Measurements from ENCODE around the gene ARHGAP25. TPM values are rescaled to one million over a fixed set of nuclear protein-coding genes. Genes with fewer than 3 reads are reported as not detected.

The ARHGAP25 gene
- total RNA-seq, 1 donor from 2014 or later, result 156 TPM

GRCh38 chr2:68764041-68764805, 29.6 kb downstream of the ARHGAP25 start:
- intact Hi-C loops (cut with micrococcal nuclease), result loop anchor here (10.0 kb wide), 2 partner anchors 509 to 881 kb away; partner anchors contain the start of genes AAK1 and PPP3R1

- intact Hi-C loops (cut with micrococcal nuclease), result loop anchor here (5.0 to 10.0 kb wide), 3 partner anchors 378 to 880 kb away; partner anchors contain the start of genes AAK1 and PPP3R1
Measured at GRCh38 chr2:68764806-68765311, 30.2 kb downstream of the ARHGAP25 start.

GRCh38 chr2:68765739-68766375, 31.2 kb downstream of the ARHGAP25 start:
- intact Hi-C loops (cut with micrococcal nuclease), result loop anchor here (1.0 to 10.0 kb wide), 12 partner anchors 8 to 879 kb away; partner anchors contain the start of genes AAK1, APLF, ARHGAP25 and FBXO48

- intact Hi-C loops (cut with micrococcal nuclease), result loop anchor here (1.0 to 10.0 kb wide), 12 partner anchors 8 to 878 kb away; partner anchors contain the start of genes AAK1, APLF, ARHGAP25 and FBXO48
Measured at GRCh38 chr2:68766376-68766845, 31.8 kb downstream of the ARHGAP25 start.

GRCh38 chr2:68767031-68767961, 32.7 kb downstream of the ARHGAP25 start:
- intact Hi-C loops (cut with micrococcal nuclease), result loop anchor here (1.0 to 10.0 kb wide), 7 partner anchors 14 to 878 kb away; partner anchors contain the start of genes AAK1 and PPP3R1

GRCh38 chr2:68767996-68768395, 33.4 kb downstream of the ARHGAP25 start:
- intact Hi-C loops (cut with micrococcal nuclease), result loop anchor here (1.0 to 10.0 kb wide), 7 partner anchors 15 to 877 kb away; partner anchors contain the start of genes AAK1 and PPP3R1

- intact Hi-C loops (cut with micrococcal nuclease), result loop anchor here (5.0 to 10.0 kb wide), 3 partner anchors 381 to 876 kb away; partner anchors contain the start of genes AAK1 and PPP3R1
Measured at GRCh38 chr2:68768461-68768860, 33.9 kb downstream of the ARHGAP25 start.

- intact Hi-C loops (cut with micrococcal nuclease), result loop anchor here (5.0 to 10.0 kb wide), 3 partner anchors 382 to 876 kb away; partner anchors contain the start of genes AAK1 and PPP3R1
Measured at GRCh38 chr2:68768951-68769350, 34.3 kb downstream of the ARHGAP25 start.

- intact Hi-C loops (cut with micrococcal nuclease), result loop anchor here (5.0 to 10.0 kb wide), 3 partner anchors 382 to 875 kb away; partner anchors contain the start of genes AAK1 and PPP3R1
Measured at GRCh38 chr2:68769586-68770270, 35.1 kb downstream of the ARHGAP25 start.

GRCh38 chr2:68770271-68771111, 35.9 kb downstream of the ARHGAP25 start:
- intact Hi-C loops (cut with micrococcal nuclease), result no loop called here

GRCh38 chr2:68771211-68771751, 36.7 kb downstream of the ARHGAP25 start:
- intact Hi-C loops (cut with micrococcal nuclease), result no loop called here

GRCh38 chr2:68772109-68772508, 37.5 kb downstream of the ARHGAP25 start:
- intact Hi-C loops (cut with micrococcal nuclease), result no loop called here

GRCh38 chr2:68774569-68775271, 40.1 kb downstream of the ARHGAP25 start:
- intact Hi-C loops (cut with micrococcal nuclease), result loop anchor here (1.0 to 2.0 kb wide), 3 partner anchors 8 to 151 kb away; no protein-coding TSS in a partner anchor

- intact Hi-C loops (cut with micrococcal nuclease), result loop anchor here (2.0 kb wide), 1 partner anchor 53 kb away; no protein-coding TSS in a partner anchor
Measured at GRCh38 chr2:68775272-68775842, 40.7 kb downstream of the ARHGAP25 start.

GRCh38 chr2:68776124-68776523, 41.5 kb downstream of the ARHGAP25 start:
- intact Hi-C loops (cut with micrococcal nuclease), result loop anchor here (2.0 kb wide), 1 partner anchor 19 kb away; no protein-coding TSS in a partner anchor

GRCh38 chr2:68779595-68779994, 45.0 kb downstream of the ARHGAP25 start:
- intact Hi-C loops (cut with micrococcal nuclease), result no loop called here

GRCh38 chr2:68784188-68784587, 49.6 kb downstream of the ARHGAP25 start:
- intact Hi-C loops (cut with micrococcal nuclease), result no loop called here

All from T-helper 1 cell treated with Interleukin-12 subunit alpha and Interleukin-12 subunit beta and Interleukin-4 antibody, amounts not matched to agents 30 ng/mL and 1 ng/mL, for 36 hours (primary cell).